ENCODE data around the gene TEK.

DNA sequence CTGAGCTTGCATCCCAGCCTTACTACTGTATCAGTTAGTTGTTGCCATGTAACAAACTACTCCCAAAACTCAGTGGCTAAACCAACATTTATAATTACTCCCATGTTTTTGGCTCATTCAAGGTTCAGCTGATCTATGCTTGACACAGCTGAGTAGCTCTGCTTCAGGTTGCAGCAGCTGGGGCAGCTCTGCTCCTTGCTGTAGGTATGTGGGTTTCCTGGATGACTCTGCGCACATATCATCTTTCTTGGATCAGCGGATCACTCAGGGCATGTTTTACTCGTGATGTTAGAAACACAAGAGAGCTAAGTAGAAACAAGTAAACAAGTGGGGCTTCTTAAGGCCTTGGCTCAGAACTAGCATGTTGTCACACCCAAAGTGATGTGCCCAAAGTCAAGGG lies 15.1 kb downstream of the TEK start:
- no peak for TF ChIP-seq GLIS2 (tag by site-specific recombination; IDR thresholded peaks at IDR 0.05)
- TF ChIP-seq, protein P1, sequence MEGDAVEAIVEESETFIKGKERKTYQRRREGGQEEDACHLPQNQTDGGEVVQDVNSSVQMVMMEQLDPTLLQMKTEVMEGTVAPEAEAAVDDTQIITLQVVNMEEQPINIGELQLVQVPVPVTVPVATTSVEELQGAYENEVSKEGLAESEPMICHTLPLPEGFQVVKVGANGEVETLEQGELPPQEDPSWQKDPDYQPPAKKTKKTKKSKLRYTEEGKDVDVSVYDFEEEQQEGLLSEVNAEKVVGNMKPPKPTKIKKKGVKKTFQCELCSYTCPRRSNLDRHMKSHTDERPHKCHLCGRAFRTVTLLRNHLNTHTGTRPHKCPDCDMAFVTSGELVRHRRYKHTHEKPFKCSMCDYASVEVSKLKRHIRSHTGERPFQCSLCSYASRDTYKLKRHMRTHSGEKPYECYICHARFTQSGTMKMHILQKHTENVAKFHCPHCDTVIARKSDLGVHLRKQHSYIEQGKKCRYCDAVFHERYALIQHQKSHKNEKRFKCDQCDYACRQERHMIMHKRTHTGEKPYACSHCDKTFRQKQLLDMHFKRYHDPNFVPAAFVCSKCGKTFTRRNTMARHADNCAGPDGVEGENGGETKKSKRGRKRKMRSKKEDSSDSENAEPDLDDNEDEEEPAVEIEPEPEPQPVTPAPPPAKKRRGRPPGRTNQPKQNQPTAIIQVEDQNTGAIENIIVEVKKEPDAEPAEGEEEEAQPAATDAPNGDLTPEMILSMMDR (tag by site-specific recombination; IDR thresholded peaks at IDR 0.05): no peak
- no peak for TF ChIP-seq SETDB1 (IDR thresholded peaks at IDR 0.05; ENCODE audit: insufficient read length, low read length)
- TF ChIP-seq ZNF623 (tag by site-specific recombination; IDR thresholded peaks at IDR 0.05): no peak
- TF ChIP-seq GFI1B (tag by site-specific recombination; IDR thresholded peaks at IDR 0.05): no peak
- TF ChIP-seq RBAK (tag by site-specific recombination; IDR thresholded peaks at IDR 0.05): no peak
- TF ChIP-seq, protein P2, sequence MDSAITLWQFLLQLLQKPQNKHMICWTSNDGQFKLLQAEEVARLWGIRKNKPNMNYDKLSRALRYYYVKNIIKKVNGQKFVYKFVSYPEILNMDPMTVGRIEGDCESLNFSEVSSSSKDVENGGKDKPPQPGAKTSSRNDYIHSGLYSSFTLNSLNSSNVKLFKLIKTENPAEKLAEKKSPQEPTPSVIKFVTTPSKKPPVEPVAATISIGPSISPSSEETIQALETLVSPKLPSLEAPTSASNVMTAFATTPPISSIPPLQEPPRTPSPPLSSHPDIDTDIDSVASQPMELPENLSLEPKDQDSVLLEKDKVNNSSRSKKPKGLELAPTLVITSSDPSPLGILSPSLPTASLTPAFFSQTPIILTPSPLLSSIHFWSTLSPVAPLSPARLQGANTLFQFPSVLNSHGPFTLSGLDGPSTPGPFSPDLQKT (IDR thresholded peaks at IDR 0.05; ENCODE audit: borderline replicate concordance, low read depth, low read length): no peak
- no peak for TF ChIP-seq ZNF544 (tag by site-specific recombination; IDR thresholded peaks at IDR 0.05)
- TF ChIP-seq EGR2 (tag by site-specific recombination; IDR thresholded peaks at IDR 0.05; ENCODE audit: low read depth): no peak

Measured in HEK293 (cell line).